A549 (cell line): ENCODE measurements around the gene JAZF1. TPM values are rescaled to one million over a fixed set of nuclear protein-coding genes. Genes with fewer than 3 reads are reported as not detected.

Experiments used
- ATAC-seq, 2 experiments: fragments of 200-7000 bp in 1 of 2; fragments of >200 bp in 1 of 2; cut with Nextera tagmentation in 1 of 2; cut with Tn5 transposase in 1 of 2; 3 replicates each; pipeline versions ENCODE4 v1.8.0 to v1.9.1; 2018 to 2020; ENCODE audit warnings: mild to moderate bottlenecking in 1 of 2, moderate library complexity in 1 of 2
- CTCF ChIA-PET: fragments of 300-600 bp; sonication (Branson Sonifier 250); formaldehyde crosslinking; extraction: SDS; loops from one replicate; lab custom pipeline; 2021; ENCODE audit warnings: antibody characterized with exemption, inconsistent platforms; lab: Yijun Ruan, JAX
- POLR2A ChIA-PET: fragments of 350-600 bp; formaldehyde crosslinking; extraction: SDS; loops from one replicate; lab custom pipeline; 2021; ENCODE audit warnings: antibody characterized with exemption, inconsistent platforms; lab: Yijun Ruan, JAX
- DNase-seq, 2 experiments: peaks; one replicate each; pipeline versions ENCODE4 v3.0.0 to v3.0.0-alpha.2; 2011 to 2016; ENCODE audit warnings: low read depth in 1 of 2, low spot score in 1 of 2
- FAIRE-seq: peaks from 2 replicates; lab custom pipeline; 2011; peaks lifted over from hg19 to GRCh38; lab: Jason Lieb, UNC
- H3K27ac ChIP-seq, 2 experiments: fragments of >200 bp; sonication (Bioruptor Twin); formaldehyde crosslinking; 3 replicates each; pipeline ENCODE4 v1.5.1; 2016 to 2017
- H3K4me1 ChIP-seq: fragments of >200 bp; sonication (Bioruptor Twin); formaldehyde crosslinking; 3 replicates; pipeline ENCODE4 v1.6.1; 2016
- H3K4me2 ChIP-seq: fragments of >200 bp; sonication (Bioruptor Twin); formaldehyde crosslinking; 3 replicates; pipeline ENCODE4 v1.6.1; 2016
- H3K4me3 ChIP-seq: fragments of >200 bp; sonication (Bioruptor Twin); formaldehyde crosslinking; 3 replicates; pipeline ENCODE4 v1.5.1; 2016
- H3K9me3 ChIP-seq: fragments of >200 bp; sonication (Bioruptor Twin); formaldehyde crosslinking; 3 replicates; pipeline ENCODE4 v1.6.1; 2016
- CHD2 ChIP-seq: fragments of 150-350 bp; IDR thresholded peaks from 2 replicates; pipeline ENCODE4 v1.6.1; 2014; ENCODE audit warnings: low read length; ENCODE audit not compliant: partially characterized antibody
- FOSL2 ChIP-seq, 2 experiments: fragments of 450-650 bp in 1 of 2; fragments of >200 bp in 1 of 2; sonication (Bioruptor Twin) in 1 of 2; formaldehyde crosslinking; IDR thresholded peaks; 2 replicates each; pipeline versions ENCODE4 v1.5.0 to v1.6.1; 2016 to 2020; ENCODE audit warnings: mild to moderate bottlenecking in 1 of 2, moderate library complexity in 1 of 2
- HDAC2 ChIP-seq: fragments of 200-600 bp; sonication (generic); IDR thresholded peaks from 2 replicates; pipeline ENCODE4 v1.6.1; 2016
- HES2 ChIP-seq: fragments of >200 bp; sonication (Bioruptor Twin); formaldehyde crosslinking; IDR thresholded peaks from 2 replicates; pipeline ENCODE4 v1.6.1; 2016
- MYC ChIP-seq: IDR thresholded peaks from 2 replicates; pipeline ENCODE4 v1.6.1; 2012; ENCODE audit warnings: mild to moderate bottlenecking, inconsistent platforms, low read length, improper control_type of control experiment, borderline replicate concordance
- NPAS2 ChIP-seq: fragments of 250-450 bp; sonication (Bioruptor Pico); IDR thresholded peaks from 2 replicates; pipeline ENCODE4 v1.8.0; 2022; ENCODE audit warnings: mild to moderate bottlenecking, moderate library complexity, borderline replicate concordance
- PHF8 ChIP-seq: fragments of 200-600 bp; sonication (generic); IDR thresholded peaks from 2 replicates; pipeline ENCODE4 v1.6.1; 2016; ENCODE audit warnings: low read depth, mild to moderate bottlenecking, antibody characterized with exemption, moderate library complexity, borderline replicate concordance
- RCOR1 ChIP-seq: fragments of 150-350 bp; IDR thresholded peaks from 2 replicates; pipeline ENCODE4 v1.6.1; 2014; ENCODE audit warnings: antibody characterized with exemption, low read length, low read depth
- REST ChIP-seq: fragments of 200-600 bp; sonication (generic); IDR thresholded peaks from 2 replicates; pipeline ENCODE4 v1.6.1; 2016; ENCODE audit warnings: antibody characterized with exemption, mild to moderate bottlenecking, moderate library complexity
- RFX5 ChIP-seq: fragments of 450-650 bp; IDR thresholded peaks from 2 replicates; pipeline ENCODE4 v1.7.1; 2014; ENCODE audit warnings: antibody characterized with exemption, mild to moderate bottlenecking, moderate library complexity
- RNF2 ChIP-seq: fragments of 200-600 bp; sonication (generic); IDR thresholded peaks from 2 replicates; pipeline ENCODE4 v1.6.1; 2016; ENCODE audit warnings: low read depth, mild to moderate bottlenecking, antibody characterized with exemption, moderate library complexity, borderline replicate concordance
- SREBF2 ChIP-seq: fragments of 450-650 bp; IDR thresholded peaks from 2 replicates; pipeline ENCODE4 v1.6.1; 2014; ENCODE audit warnings: mild to moderate bottlenecking, moderate library complexity
- TP53 ChIP-seq: fragments of 250-450 bp; sonication (Bioruptor Pico); IDR thresholded peaks from 2 replicates; pipeline ENCODE4 v1.5.0; 2021; ENCODE audit warnings: mild to moderate bottlenecking, moderate library complexity
- USF2 ChIP-seq: fragments of 450-650 bp; IDR thresholded peaks from 2 replicates; pipeline ENCODE4 v1.6.1; 2014; ENCODE audit warnings: antibody characterized with exemption
- ZSCAN20 ChIP-seq: fragments of 250-450 bp; sonication (Bioruptor Pico); IDR thresholded peaks from 2 replicates; pipeline ENCODE4 v1.8.0; 2022; ENCODE audit warnings: mild to moderate bottlenecking, moderate library complexity
- WGBS: methylation state at CpG from one replicate; pipeline ENCODE4 v1.1.6; 2017; ENCODE audit errors: missing lambda C conversion rate; 5-methylcytosine and 5-hydroxymethylcytosine counted together
- polyA plus RNA-seq, 4 experiments: library from polyadenylated mRNA; depleted of rRNA in 3 of 4; stranded (reverse); fragments of >200 nt; fragmentation: RNase III in 1 of 4; extraction: RNeasy Plus Mini Kit Qiagen cat#74134 plus additional on column Dnase treatment in 1 of 4; gene quantifications; 2 replicates in 3 of 4; 3 replicates in 1 of 4; pipeline ENCODE4 v1.2.3, GENCODE V29; 2011 to 2017

The JAZF1 gene
- polyA plus RNA-seq, 2 of the 4 experiments (the other 2 are of a cell fraction), result 1.9 to 2.8 TPM

GRCh38 chr7:27916372-27916771 lies 264.2 kb downstream of the JAZF1 start:
- Histone ChIP-seq H3K4me3 (no peak overlapping the region), H3K9me3 (no peaks in the 10 kb centered on the region), H3K4me1 (peaks cover 36% of the 10 kb centered on the region), H3K4me2 (no peak overlapping the region), H3K27ac (no peak overlapping the region)
- no peak for TF ChIP-seq FOSL2 (IDR thresholded peaks at IDR 0.05)
- TF ChIP-seq FOSL2 (CRISPR knock-in tag; IDR thresholded peaks at IDR 0.05), result peak; percentile 57; the same call in 1 of the 2 replicates
- TF ChIP-seq HDAC2, result no peak
- WGBS, result 91% methylated on average over 1 of the region's 1 CpG
- POLR2A ChIA-PET, result no interaction called here
- DNase-seq (peak in 1 of 2 experiments; percentile 15), ATAC-seq (no peak), FAIRE-seq (no peak)
- CTCF ChIA-PET, result interaction anchor here (1.4 to 1.7 kb wide), 2 partner anchors 104 to 706 kb away, joined by 3 to 7 read pairs; no protein-coding TSS in a partner anchor

- Histone ChIP-seq H3K9me3 (no peaks in the 10 kb centered on the region), H3K4me1 (peaks cover 28% of the 10 kb centered on the region), H3K27ac (no peak overlapping the region), H3K4me2 (no peak overlapping the region), H3K4me3 (no peak overlapping the region)
- no peak for ATAC-seq
- no peak for DNase-seq
- TF ChIP-seq RCOR1 (no peak), ZSCAN20 (CRISPR knock-in tag) (no peak), TP53 (no peak), CHD2 (no peak), MYC (no peak), USF2 (no peak)
- FAIRE-seq, result no peak
- ChIA-PET POLR2A (interaction anchor here (0.7 kb wide), 1 partner anchor 243 kb away, joined by 4 read pairs; no protein-coding TSS in a partner anchor), CTCF (interaction anchor here (0.6 to 1.8 kb wide), 5 partner anchors 10 to 191 kb away, joined by 3 to 6 read pairs (median 3); no protein-coding TSS in a partner anchor)
- WGBS, result 91% methylated on average over 3 of the region's 3 CpGs
Measured at GRCh38 chr7:27914409-27914808, 266.2 kb downstream of the JAZF1 start.

GRCh38 chr7:27912751-27913150 lies 267.8 kb downstream of the JAZF1 start:
- no peaks in the 10 kb centered on the region for H3K9me3 ChIP-seq
- no peak overlapping the region for H3K27ac ChIP-seq
- TF ChIP-seq PHF8 (no peak), NPAS2 (CRISPR knock-in tag) (no peak), HES2 (no peak), MYC (no peak), SREBF2 (no peak), RNF2 (no peak), RCOR1 (no peak), REST (no peak), RFX5 (no peak)
- H3K4me1 ChIP-seq, result peaks cover 15% of the 10 kb centered on the region
- no peak overlapping the region for H3K4me2 ChIP-seq
- DNase-seq (no peak), ATAC-seq (no peak), FAIRE-seq (no peak)
- no peak overlapping the region for H3K4me3 ChIP-seq
- 87% methylated on average over 7 of the region's 7 CpGs for WGBS
- CTCF ChIA-PET, result interaction anchor here (0.9 to 1.8 kb wide), 3 partner anchors 50 to 703 kb away, joined by 3 to 6 read pairs (median 5); no protein-coding TSS in a partner anchor
- POLR2A ChIA-PET, result no interaction called here
